Frontal cortex (tissue), 4 donors: ENCODE data around the gene TMPRSS5. TPM values are rescaled to one million over a fixed set of nuclear protein-coding genes. Genes with fewer than 3 reads are reported as not detected.
"Not testable (repeated sequence)": the region's sequence is repeated elsewhere in the genome, so short reads cannot be mapped to it uniquely, and the experiment has no call there.

ENCODE experiments used
- DNase-seq, 2 donors: peaks; one replicate each; pipeline ENCODE4 v3.0.0; 2012; ENCODE audit warnings: low spot score in 2 of 2
- FAIRE-seq: peaks from 2 replicates; lab custom pipeline; 2012; peaks lifted over from hg19 to GRCh38; lab: Jason Lieb, UNC
- total RNA-seq: library from RNA; depleted of rRNA; stranded (reverse); fragments of >200 nt; gene quantifications from one replicate; pipeline ENCODE4 v1.2.3, GENCODE V29; 2014
- donor health status: control.
- donor health status: control.
- donor health status: control.

Gene TMPRSS5
- total RNA-seq, 1 donor from 2014 or later, result 0.41 TPM

DNA sequence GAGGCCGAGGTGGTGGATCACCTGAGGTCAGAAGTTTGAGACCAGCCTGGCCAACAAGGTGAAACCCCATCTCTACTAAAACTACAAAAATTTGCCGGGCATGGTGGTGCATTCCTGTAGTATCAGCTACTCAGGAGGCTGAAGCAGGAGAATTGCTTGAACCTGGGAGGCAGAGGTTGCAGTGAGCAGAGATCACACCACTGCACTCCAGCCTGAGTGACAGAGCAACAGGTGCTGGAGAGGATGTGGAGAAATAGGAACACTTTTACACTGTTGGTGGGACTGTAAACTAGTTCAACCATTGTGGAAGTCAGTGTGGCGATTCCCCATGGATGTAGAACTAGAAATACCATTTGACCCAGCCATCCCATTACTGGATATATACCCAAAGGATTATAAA lies 34.2 kb downstream of the TMPRSS5 start:
- DNase-seq, FAIRE-seq: not testable (repeated sequence)

DNA sequence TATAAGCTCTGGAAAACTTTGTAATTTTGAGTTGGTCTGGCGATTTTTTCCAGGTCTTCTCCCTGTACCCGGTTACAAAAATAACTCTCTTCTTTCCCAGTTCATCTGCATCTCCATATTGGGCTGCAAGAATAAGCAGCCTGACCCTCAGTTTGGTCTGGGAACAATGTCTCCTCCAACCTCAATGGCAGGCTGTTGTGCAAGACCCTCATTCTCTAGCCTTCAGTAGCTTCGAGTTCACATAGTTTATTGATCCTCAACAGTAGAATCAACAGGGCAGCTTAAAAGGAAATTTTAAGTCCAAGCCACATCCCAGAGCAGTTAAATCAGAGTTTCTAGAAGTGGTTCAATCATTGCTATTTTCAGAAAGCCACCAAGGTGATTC lies 35.3 kb downstream of the TMPRSS5 start:
- no peak for FAIRE-seq
- DNase-seq, result no peak

DNA sequence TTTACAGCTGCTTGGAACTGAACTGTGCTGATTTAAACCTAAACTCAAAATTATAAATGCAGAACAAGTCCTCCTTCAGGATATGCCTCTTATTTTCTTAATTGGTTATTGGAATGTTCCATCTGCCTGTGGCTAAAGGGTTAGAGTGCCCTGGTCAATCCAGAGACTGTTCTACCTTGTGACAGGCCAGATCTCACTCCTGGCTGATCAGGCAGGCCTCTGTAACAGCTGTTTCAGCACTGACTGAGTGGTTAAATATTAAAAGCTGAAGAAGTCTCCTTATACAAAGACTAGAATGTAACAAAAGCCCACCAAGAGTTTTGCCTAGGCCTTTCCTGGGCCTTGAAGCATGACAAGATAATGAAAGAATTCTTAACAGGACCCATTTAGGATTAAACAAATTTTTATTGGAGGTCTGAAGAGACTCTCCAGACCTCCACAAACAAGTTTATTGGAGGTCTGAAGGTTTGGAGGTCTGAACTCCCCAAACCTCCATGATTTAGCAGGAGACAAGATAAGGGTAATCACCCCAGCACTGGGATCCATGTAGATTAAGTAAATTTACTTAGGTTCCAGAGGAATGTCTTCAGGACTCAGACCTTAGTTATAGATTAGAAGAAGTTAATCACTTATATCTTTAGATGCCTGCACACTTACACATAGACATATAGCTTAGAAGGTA lies 35.8 kb downstream of the TMPRSS5 start:
- no peak for DNase-seq
- no peak for FAIRE-seq

DNA sequence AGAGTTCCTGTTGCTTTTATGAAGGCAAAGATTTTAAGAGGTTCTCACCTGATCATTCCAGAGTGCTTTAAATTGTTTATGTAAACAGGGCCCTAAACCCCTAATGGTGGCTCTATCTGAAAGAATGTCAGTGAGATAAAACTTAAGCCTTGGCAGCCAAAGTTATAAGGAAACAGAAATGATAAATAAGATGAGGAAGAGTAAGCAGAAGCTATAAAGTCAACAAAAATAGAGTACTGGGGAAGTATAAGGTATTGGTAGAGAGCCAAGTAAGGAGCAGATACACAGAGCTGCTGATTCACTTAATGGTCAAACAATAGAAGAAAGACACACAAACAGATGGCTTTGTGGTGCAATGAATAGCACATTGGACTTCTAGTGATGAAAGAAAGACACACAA lies 37.9 kb downstream of the TMPRSS5 start:
- FAIRE-seq, result no peak
- DNase-seq, result no peak

DNA sequence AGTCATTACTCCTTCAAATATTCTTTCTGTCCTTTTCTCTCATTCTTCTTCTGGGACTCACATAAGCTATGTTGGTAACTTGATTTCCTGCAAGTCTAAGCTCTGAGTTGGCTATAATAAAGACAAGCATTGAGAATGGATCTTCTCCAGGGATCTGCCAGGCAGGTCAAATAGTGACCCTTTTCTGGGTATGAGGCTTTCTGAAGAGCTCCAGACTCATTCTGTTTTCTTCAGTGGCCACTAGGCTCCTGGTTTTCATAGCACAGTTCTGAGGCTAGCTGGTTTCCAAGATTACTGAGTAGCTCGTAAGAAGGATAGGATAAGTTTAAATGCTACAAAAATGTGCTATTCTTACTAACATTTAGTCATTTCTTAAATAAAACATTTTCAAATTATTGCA lies 38.3 kb downstream of the TMPRSS5 start:
- FAIRE-seq, result no peak

DNA sequence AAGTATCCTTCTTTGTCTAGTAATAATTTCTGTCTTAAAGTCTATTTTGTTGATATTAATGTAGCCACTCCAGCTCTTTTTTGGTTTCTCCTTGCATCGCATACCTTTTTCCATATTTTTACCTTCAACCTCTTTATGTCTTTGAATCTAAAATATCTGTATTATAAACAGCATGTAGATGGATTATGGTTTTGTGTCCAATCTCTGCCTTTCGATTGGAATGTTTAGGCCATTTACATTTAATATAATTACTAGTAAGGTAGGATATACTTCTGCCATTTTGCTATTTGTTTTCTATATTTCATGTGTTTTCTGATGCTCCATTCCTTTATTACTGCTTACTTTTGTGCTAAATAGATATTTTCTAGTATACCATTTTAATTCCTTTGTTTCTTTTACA lies 39.5 kb downstream of the TMPRSS5 start:
- DNase-seq (no peak), FAIRE-seq (no peak)

More for the DNA sequence above, 38.3 kb downstream of the TMPRSS5 start:
- DNase-seq, result no peak

DNA sequence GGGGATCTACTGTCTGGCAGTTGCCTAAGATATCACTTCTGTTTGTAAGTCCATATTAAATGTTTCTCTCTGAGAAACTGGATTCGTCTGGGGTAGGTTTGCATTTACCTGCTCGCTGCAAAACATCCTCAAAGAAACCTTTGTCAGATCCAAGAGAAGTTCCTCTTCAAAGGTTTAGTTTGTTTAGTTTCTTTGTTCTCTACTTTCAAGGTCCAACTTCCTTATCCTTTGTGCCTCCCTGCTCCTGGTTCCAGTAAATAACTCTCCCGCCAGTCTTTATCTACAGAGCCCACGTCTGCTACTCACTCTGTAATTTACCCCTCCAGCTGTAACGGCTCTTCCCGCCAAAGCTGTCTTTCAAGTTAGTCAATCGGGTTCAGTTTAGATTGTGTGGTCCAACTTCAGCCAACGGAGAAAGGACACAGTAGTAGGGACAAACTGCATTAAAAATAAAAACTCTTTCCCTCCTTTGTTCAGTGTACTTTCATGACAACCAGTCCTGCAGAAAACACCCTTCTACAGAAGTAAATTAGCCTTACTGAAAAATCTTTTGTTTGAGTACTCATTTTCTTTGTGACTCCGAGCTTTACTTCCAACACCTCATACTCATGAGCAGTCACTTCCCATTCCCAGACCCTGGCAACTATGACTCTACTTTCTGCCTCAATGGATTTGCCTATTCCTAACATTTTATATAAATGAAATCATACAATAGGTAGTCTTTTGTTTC lies 41.0 kb downstream of the TMPRSS5 start:
- FAIRE-seq, result no peak
- no peak for DNase-seq

DNA sequence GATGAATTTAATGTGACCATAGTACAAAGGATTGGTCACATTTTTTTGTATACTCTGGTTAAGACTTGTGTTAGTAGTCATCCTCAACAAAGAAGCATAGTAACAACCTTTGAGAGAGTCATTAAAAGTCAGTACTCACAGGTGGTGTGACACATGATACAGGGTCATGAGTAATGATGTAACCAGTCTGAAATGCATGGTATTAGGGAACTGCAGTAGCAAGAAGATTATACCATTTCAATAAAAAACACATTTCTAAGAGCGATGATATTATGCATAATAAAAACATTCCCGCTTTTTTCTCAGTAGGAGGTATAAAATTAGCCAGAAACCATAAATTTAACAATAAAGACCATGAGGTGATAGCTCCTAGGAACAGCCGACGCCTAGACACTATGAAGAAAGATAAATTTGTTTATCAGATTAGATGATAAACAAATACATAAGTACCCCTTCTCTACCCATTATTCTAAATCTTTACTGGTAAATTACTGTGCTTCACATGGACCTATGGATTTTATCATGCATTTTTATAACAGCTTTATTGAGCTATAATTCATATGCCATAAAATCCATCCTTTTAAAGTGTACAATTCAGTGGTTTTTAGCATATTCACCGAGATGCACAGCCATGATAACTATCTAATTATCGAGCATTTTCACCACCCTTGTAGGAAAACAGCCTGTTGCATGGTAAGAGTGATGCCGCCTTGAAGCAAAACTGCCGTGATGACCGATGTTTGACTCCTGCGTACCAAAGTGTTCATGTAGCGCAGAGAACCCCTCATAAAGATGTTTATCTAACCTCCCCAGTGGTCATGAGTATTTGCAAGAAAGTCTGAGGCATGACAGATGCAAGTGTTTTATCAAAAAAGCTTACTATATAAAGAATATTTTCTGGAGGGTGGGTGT lies 41.8 kb downstream of the TMPRSS5 start:
- DNase-seq (no peak), FAIRE-seq (no peak)

DNA sequence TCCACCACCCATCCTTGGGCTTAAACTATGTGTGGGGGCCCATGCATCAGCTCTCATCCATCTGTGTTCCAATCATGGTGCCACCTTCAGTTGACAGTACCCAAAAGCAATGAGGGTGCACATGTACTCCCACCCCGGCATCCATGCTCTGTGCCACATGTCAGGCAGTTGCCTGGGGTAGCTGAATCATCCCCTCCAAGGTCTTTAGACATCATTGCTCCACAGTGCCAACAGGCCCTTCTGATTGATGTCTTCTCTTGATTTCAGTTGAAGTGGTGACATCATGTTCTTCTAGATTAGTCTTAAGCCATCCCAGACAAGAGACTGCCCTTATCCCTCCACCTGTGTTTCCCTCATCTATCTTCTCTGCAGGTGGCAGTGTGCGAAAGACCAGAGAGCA lies 42.5 kb downstream of the TMPRSS5 start:
- FAIRE-seq (no peak), DNase-seq (no peak)

DNA sequence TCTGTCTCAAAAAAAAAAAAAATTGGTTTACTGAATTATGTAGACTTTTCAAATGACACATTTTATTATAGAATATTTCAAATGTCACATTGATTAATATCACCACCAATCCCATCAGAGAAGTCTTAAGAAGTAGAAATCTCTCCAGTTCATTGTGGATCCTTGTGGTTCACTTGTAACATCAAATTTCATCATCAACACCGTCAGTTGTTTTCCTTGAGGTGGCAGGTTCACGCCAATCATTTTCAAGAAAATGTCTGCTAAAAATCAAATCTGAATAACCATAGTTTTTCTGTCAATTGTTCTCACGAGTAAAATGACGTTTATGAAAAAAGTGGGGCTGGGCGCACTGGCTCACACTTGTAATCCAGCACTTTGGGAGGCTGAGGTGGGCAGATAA lies 50.3 kb downstream of the TMPRSS5 start:
- FAIRE-seq, result no peak

DNA sequence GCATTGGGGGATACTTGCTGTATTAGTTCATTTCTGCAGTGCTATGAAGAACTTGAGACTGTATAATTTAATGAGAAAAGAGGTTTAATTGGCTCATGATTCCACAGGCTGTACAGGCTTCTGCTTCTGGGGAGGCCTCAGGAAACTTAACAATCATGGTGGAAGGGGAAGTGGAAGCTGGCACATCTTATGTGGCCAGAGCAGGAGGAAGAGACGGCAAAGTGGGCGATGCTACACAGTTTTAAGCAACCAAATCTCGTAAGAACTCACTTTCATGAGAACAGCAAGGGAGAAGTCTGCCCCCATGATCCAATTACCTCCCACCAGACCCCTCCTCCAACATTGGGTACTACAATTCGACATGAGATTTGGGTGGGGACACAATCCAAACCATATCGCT lies 55.1 kb downstream of the TMPRSS5 start:
- DNase-seq (no peak), FAIRE-seq (no peak)

More for the DNA sequence above, 50.3 kb downstream of the TMPRSS5 start:
- DNase-seq, result no peak

DNA sequence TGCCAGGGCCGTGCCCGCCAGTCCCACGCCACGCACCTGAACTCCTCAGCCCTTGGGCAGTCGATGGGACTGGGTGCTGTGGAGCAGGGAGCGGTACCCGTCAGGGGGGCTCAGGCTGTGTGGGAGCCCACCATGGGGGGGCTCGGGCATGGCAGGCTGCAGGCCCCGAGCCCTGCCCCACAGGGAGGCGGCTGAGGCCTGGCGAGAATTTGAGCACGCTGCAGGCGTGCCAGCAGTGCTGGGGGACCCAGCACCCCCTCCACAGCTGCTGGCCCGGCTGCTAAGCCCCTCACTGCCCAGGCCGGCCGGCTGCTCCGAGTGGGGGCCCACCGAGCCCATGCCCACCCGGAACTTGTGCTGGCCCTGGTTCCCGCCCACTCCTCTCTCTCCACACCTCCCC lies 56.8 kb downstream of the TMPRSS5 start:
- FAIRE-seq, result no peak

DNA sequence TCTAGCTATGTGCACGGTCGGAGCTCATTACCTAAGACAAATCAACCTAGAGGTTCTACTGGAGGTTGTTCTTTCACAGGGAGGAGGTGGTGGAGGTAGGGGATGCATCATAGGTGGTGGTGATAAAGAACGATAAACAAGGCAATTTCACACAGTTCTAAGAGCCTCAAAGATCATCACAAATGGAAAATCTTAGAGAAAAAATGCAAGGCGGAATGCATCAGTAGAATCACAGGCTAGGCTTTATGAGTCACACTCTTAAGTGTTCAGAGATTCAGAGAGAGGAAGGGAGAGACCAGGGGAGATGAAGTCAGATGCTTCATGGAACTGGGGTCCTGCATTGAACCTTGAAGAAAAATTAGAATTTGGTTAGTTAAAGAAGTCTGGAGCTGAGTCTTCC lies 58.3 kb downstream of the TMPRSS5 start:
- no peak for FAIRE-seq
- DNase-seq, result no peak

More for the DNA sequence above, 56.8 kb downstream of the TMPRSS5 start:
- DNase-seq, result no peak

DNA sequence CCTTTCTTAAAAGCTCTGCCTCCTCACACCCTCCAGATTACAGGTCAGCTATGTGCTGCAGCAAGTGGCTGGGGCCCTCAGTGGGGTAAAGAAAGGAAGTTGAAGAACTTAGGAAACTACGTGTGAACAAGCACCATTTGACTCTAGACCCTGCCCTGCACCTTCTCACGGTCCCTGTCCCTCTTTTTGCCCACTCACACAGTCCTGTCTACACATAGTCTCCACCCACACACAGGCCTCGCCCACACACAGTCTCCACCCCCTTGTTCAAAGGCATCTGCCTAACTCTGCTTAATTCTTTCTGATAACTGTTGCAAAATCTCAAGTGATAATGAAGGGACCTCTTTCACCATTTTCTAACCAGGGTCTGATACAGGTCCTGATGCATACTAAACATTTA lies 59.0 kb downstream of the TMPRSS5 start:
- no peak for DNase-seq
- no peak for FAIRE-seq

DNA sequence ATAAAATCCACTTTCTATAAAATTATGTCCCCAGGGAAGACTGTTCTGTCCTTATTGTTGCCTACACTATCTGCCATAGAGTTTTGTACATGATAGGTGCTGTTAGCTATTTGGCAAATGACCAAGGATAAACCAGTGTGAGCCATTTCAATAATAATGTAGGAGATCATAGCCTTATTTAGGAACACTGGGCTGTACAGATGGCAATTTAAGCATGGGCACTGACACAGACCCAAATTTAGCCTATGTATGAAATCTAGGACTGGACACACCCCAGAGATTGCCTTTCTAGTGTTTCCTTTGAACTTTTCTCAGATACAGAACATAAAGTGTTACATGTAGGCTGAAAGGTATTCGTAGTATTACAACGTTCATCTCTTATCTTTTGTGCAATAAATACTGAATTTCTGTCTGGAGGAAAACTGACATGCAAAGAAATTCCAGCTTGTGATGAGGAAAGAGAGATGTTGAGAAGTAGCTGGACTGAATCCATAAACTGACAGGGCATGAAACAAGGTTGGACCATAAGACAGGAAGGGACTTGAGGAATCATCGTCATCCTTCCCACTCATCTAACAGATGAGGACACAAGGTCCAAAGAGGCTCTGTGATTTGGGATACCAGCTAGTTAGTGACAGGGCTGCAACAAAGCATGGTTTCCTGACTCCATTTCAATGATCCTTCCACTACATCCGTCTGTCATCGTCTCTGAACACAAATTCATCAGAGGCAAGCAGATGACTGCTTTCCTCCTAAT lies 60.3 kb downstream of the TMPRSS5 start:
- no peak for DNase-seq
- FAIRE-seq, result no peak

DNA sequence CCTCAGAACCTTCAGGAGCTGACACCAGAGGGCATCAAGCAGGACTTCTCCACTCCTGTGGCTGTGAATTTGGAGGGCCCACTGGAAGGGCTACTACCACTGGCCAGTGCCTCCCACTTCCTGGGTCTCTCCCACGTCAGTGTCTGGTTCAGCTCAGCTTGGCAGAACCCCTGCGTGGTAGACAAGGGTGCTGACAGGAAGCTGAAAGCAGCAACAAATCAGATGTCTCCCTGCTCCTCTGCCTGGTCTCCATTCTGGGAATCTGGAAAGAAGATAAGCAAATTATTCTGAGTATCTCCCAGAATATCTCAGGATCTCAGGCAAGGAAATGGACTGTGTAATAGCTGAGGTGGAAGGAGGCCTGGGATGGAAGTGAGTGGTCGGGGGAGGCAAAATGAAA lies 61.5 kb downstream of the TMPRSS5 start:
- FAIRE-seq (no peak), DNase-seq (no peak)

DNA sequence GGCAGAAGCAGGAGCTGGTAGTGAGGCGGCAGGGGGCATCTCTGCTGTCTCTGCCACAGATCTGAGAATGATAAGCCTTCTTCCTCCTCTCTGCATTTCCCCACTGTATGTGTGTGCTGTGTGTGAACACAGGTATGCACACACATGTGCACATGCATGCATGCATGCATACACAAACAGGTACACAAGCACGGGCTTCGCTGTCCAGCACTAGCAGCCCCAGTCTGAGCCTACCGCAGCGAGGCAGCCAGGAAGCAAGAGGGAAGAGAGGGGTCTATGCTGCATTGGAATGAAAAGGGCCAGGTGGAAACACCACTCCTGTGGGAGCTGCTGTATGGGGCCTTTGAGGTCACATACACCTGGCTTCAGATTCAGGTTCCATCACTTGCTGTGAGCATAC lies 62.4 kb downstream of the TMPRSS5 start:
- DNase-seq (no peak), FAIRE-seq (no peak)

DNA sequence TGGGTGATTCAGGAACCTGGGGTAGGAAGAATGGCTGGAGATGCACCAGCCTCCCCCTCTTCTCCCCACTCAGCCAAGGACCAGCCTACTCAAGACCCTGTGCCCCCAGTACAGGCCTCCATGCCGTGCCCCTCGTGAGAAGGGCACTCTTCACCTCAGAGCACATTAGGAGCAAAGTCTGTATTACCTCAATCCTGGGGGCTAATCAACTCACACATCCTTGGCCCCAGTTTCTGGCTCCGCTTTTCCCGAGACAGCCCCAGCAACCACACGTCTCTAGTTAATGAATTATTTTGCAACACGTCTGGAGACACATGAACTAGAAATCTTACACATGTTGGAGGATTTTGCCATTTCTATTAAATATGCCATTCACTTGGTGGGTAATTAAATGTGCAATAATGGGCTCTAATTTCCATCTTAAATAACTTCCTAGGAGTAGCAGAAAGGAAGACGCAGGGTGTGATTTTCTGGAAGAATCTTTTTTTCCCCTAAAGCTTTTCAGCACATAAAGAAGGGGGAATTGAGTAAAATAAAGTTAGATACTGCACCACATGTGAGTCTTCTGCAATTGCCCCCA lies 63.0 kb downstream of the TMPRSS5 start:
- DNase-seq (no peak), FAIRE-seq (no peak)

DNA sequence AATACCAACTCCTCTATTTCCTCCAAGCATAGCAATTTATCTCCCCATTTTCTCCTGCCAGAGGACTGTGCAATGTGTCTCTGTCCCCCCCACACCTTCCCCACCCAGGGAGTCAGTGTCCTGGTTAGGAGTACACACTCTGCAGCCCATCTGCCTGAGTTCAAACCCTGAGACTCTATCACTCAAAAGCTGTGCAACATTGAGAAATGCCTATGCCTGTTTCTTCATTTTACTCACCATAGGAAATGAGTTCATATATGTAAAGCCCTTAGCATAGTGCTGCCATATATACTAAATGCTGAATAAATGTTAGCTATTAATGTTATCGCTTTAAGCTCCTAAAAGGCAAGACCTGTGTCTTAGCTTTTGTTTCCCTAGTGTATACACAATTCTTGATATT lies 64.0 kb downstream of the TMPRSS5 start:
- DNase-seq, result no peak
- FAIRE-seq, result no peak

DNA sequence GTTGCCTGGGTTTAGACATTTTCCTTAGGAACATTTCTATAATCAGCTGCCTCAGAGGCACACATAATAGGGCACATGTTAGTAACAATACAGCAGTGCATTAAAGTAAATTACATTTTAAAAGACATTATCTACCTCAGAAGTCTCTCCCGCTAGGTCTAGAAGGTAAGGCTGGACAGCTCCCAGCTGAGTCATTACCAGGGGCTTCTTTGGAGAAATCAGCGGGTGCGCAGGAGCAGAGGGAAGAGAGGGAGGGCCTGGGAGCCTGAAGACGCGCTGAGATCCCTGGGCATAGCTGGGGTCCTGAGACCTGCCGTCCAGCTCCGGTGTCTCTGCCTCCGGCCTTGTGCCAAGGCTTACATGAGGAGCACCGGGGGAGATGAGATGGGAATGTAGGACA lies 67.7 kb downstream of the TMPRSS5 start:
- FAIRE-seq, result no peak
- DNase-seq, result no peak
